ENCODE data around the gene PTX4.
A peak's percentile ranks its signal among the peaks of the same experiment; 100 is the strongest.
"Not testable (repeated sequence)": the region's sequence is repeated elsewhere in the genome, so short reads cannot be mapped to it uniquely, and the experiment has no call there.

PTX4 gene

GRCh38 chr16:1478937-1479336, 9.8 kb downstream of the PTX4 start:
- not testable (repeated sequence) for DNase-seq

GRCh38 chr16:1477033-1477432, 11.7 kb downstream of the PTX4 start:
- no peak for DNase-seq

GRCh38 chr16:1475552-1476114, 13.1 kb downstream of the PTX4 start:
- no peak for DNase-seq

GRCh38 chr16:1474796-1475551, 13.8 kb downstream of the PTX4 start, which contains the start of gene CLCN7:
Gene CLCN7 (minus strand): TSS chr16:1475028. CDS start chr16:1474974, 54 bp downstream.
- peak; percentile 84 to 85 for DNase-seq

- no peak for DNase-seq
These were observed 14.5 kb downstream of the PTX4 start for GRCh38 chr16:1474082-1474795.

GRCh38 chr16:1472974-1473373, 15.8 kb downstream of the PTX4 start:
- DNase-seq: no peak

- DNase-seq: no peak
These were observed 17.1 kb downstream of the PTX4 start for GRCh38 chr16:1471569-1472194.

- peak in 1 of 2 donors; percentile 52 for DNase-seq
These were observed 18.1 kb downstream of the PTX4 start for GRCh38 chr16:1470481-1471251.

GRCh38 chr16:1469693-1470201, 19.0 kb downstream of the PTX4 start:
- DNase-seq: peak in 1 of 2 donors; percentile 41

- not testable (repeated sequence) for DNase-seq
These were observed 19.6 kb downstream of the PTX4 start for GRCh38 chr16:1469141-1469540.

GRCh38 chr16:1468426-1468810, 20.3 kb downstream of the PTX4 start:
- no peak for DNase-seq

- no peak for DNase-seq
These were observed 21.7 kb downstream of the PTX4 start for GRCh38 chr16:1466968-1467521.

- DNase-seq: no peak
These were observed 22.7 kb downstream of the PTX4 start for GRCh38 chr16:1466054-1466453.

GRCh38 chr16:1465567-1465915, 23.2 kb downstream of the PTX4 start:
- DNase-seq: no peak

GRCh38 chr16:1464894-1465566, 23.7 kb downstream of the PTX4 start:
- DNase-seq: no peak

- no peak for DNase-seq
These were observed 24.4 kb downstream of the PTX4 start for GRCh38 chr16:1464196-1464893.

GRCh38 chr16:1461146-1461545, 27.6 kb downstream of the PTX4 start:
- DNase-seq: no peak

GRCh38 chr16:1460602-1461138, 28.1 kb downstream of the PTX4 start:
- no peak for DNase-seq

- DNase-seq: no peak
These were observed 28.8 kb downstream of the PTX4 start for GRCh38 chr16:1459967-1460366.

GRCh38 chr16:1458977-1459341, 29.8 kb downstream of the PTX4 start:
- peak in 1 of 2 donors; percentile 80 for DNase-seq

All from CD4-positive, alpha-beta T cell treated with Interleukin-4 for 1 hour (primary cell).